ENCODE results near the gene RPL39. TPM values are rescaled to one million over a fixed set of nuclear protein-coding genes. Genes with fewer than 3 reads are reported as not detected.

Gene RPL39
- total RNA-seq, 2 experiments from 2014 or later: 3,712 to 3,978 TPM

- Mint-ChIP-seq H3K27me3 (no peaks in the 10 kb centered on the region), H3K4me1 (ENCODE audit: low read depth) (peaks cover 56% of the 10 kb centered on the region), H3K36me3 (ENCODE audit: low read depth) (no peaks in the 10 kb centered on the region), H3K9me3 (no peaks in the 10 kb centered on the region), H3K4me3 (peak within 1 kb of the TSS; percentile 92), H3K27ac (peak within 1 kb of the TSS; percentile 97)
- no peaks in the 10 kb centered on the region for H3K9me3 ChIP-seq (ENCODE audit: control insufficient read depth in 1 of 2, insufficient read depth in 1 of 2, low read length in 2 of 2)
- no peak for TF ChIP-seq CTCF (IDR thresholded peaks at IDR 0.05)
- DNase-seq (peak in 12 of 14 experiments; percentile 3 to 63 (median 26)), ATAC-seq (ENCODE audit: poor library complexity) (peak; percentile 18)
- H3K27ac ChIP-seq (ENCODE audit: low read depth in 1 of 2, low read length in 2 of 2): peak within 1 kb of the TSS; percentile 76 to 78
- no peaks in the 10 kb centered on the region for H3K36me3 ChIP-seq (ENCODE audit: insufficient read depth, low read length)
- peak within 1 kb of the TSS; percentile 60 for H3K4me3 ChIP-seq (ENCODE audit: low read length)
- POLR2A ChIA-PET: interaction anchor here (0.7 to 7.9 kb wide), 16 partner anchors 10 to 289 kb away, joined by 3 to 90 read pairs (median 4); partner anchors contain the start of genes RPL39, SEPTIN6 and SLC25A5
- CTCF ChIA-PET: interaction anchor here (0.7 to 1.9 kb wide), 5 partner anchors 21 to 167 kb away, joined by 3 to 6 read pairs (median 3); no protein-coding TSS in a partner anchor
- peaks cover 66% of the 10 kb centered on the region for H3K4me1 ChIP-seq (ENCODE audit: insufficient read depth, low read length)
- no peaks in the 10 kb centered on the region for H3K27me3 ChIP-seq (ENCODE audit: control insufficient read depth in 1 of 2, insufficient read depth in 2 of 2, low read length in 2 of 2)
- intact Hi-C loops (cut with DNase I, micrococcal nuclease): loop anchor here in 1 of 2 experiments (2.0 to 10.0 kb wide), 2 partner anchors 65 to 153 kb away; partner anchors contain the start of genes NKRF and SEPTIN6
Observed at GRCh38 chrX:119757979-119758730, 33.3 kb downstream of the RPL39 start, which contains the start of gene SOWAHD. Gene SOWAHD (plus strand): TSS chrX:119758588. CDS start chrX:119758668, 80 bp downstream.

GRCh38 chrX:119757646-119757978, 33.8 kb downstream of the RPL39 start:
- Histone ChIP-seq H3K27me3 (ENCODE audit: control insufficient read depth in 1 of 2, insufficient read depth in 2 of 2, low read length in 2 of 2) (no peaks in the 10 kb centered on the region), H3K4me3 (ENCODE audit: low read length) (peak overlapping the region; percentile 60), H3K9me3 (ENCODE audit: control insufficient read depth in 1 of 2, insufficient read depth in 1 of 2, low read length in 2 of 2) (no peaks in the 10 kb centered on the region), H3K27ac (ENCODE audit: low read depth in 1 of 2, low read length in 2 of 2) (peak overlapping the region; percentile 76 to 78), H3K4me1 (ENCODE audit: insufficient read depth, low read length) (peaks cover 66% of the 10 kb centered on the region), H3K36me3 (ENCODE audit: insufficient read depth, low read length) (no peaks in the 10 kb centered on the region)
- DNase-seq (no peak), ATAC-seq (ENCODE audit: poor library complexity) (no peak)
- ChIA-PET POLR2A (interaction anchor here (0.8 to 7.9 kb wide), 13 partner anchors 11 to 289 kb away, joined by 3 to 90 read pairs (median 4); partner anchors contain the start of genes RPL39, SEPTIN6 and SLC25A5), CTCF (interaction anchor here (0.9 to 1.9 kb wide), 5 partner anchors 27 to 166 kb away, joined by 3 to 6 read pairs (median 3); no protein-coding TSS in a partner anchor)
- intact Hi-C loops (cut with DNase I, micrococcal nuclease): loop anchor here in 1 of 2 experiments (2.0 to 10.0 kb wide), 2 partner anchors 65 to 153 kb away; partner anchors contain the start of genes NKRF and SEPTIN6
- H3K4me3 Mint-ChIP-seq: peak overlapping the region; percentile 92
- peaks cover 51% of the 10 kb centered on the region for H3K4me1 Mint-ChIP-seq (ENCODE audit: low read depth)
- H3K36me3 Mint-ChIP-seq (ENCODE audit: low read depth): no peaks in the 10 kb centered on the region
- no peaks in the 10 kb centered on the region for H3K27me3 Mint-ChIP-seq
- no peak for TF ChIP-seq CTCF (IDR thresholded peaks at IDR 0.05)
- H3K27ac Mint-ChIP-seq: peak overlapping the region; percentile 97
- H3K9me3 Mint-ChIP-seq: no peaks in the 10 kb centered on the region

- TF ChIP-seq CTCF (IDR thresholded peaks at IDR 0.05): no peak
- POLR2A ChIA-PET: interaction anchor here (0.9 to 7.9 kb wide), 10 partner anchors 28 to 288 kb away, joined by 3 to 90 read pairs (median 5); partner anchors contain the start of genes NKRF, RPL39, SEPTIN6 and SLC25A5
- Histone ChIP-seq H3K4me1 (ENCODE audit: insufficient read depth, low read length) (peaks cover 66% of the 10 kb centered on the region), H3K9me3 (ENCODE audit: control insufficient read depth in 1 of 2, insufficient read depth in 1 of 2, low read length in 2 of 2) (no peaks in the 10 kb centered on the region), H3K36me3 (ENCODE audit: insufficient read depth, low read length) (no peaks in the 10 kb centered on the region), H3K4me3 (ENCODE audit: low read length) (no peak overlapping the region), H3K27ac (ENCODE audit: low read depth in 1 of 2, low read length in 2 of 2) (peak overlapping the region; percentile 76 to 78), H3K27me3 (ENCODE audit: control insufficient read depth in 1 of 2, insufficient read depth in 2 of 2, low read length in 2 of 2) (no peaks in the 10 kb centered on the region)
- no peaks in the 10 kb centered on the region for H3K9me3 Mint-ChIP-seq
- H3K36me3 Mint-ChIP-seq (ENCODE audit: low read depth): no peaks in the 10 kb centered on the region
- ATAC-seq (ENCODE audit: poor library complexity) (no peak), DNase-seq (peak in 4 of 14 experiments; percentile 26 to 53 (median 28))
- peak overlapping the region; percentile 92 for H3K4me3 Mint-ChIP-seq
- H3K4me1 Mint-ChIP-seq (ENCODE audit: low read depth): peaks cover 50% of the 10 kb centered on the region
- CTCF ChIA-PET: interaction anchor here (0.9 to 1.9 kb wide), 6 partner anchors 27 to 165 kb away, joined by 3 to 6 read pairs (median 3); no protein-coding TSS in a partner anchor
- H3K27ac Mint-ChIP-seq: peak overlapping the region; percentile 97
- H3K27me3 Mint-ChIP-seq: no peaks in the 10 kb centered on the region
- intact Hi-C loops (cut with DNase I, micrococcal nuclease): loop anchor here in 1 of 2 experiments (2.0 to 10.0 kb wide), 2 partner anchors 64 to 152 kb away; partner anchors contain the start of genes NKRF and SEPTIN6
Observed at GRCh38 chrX:119756926-119757635, 34.3 kb downstream of the RPL39 start.

All from CD4-positive, alpha-beta T cell (primary cell).